ENCODE measurements around the gene PPP1R27.

DNA sequence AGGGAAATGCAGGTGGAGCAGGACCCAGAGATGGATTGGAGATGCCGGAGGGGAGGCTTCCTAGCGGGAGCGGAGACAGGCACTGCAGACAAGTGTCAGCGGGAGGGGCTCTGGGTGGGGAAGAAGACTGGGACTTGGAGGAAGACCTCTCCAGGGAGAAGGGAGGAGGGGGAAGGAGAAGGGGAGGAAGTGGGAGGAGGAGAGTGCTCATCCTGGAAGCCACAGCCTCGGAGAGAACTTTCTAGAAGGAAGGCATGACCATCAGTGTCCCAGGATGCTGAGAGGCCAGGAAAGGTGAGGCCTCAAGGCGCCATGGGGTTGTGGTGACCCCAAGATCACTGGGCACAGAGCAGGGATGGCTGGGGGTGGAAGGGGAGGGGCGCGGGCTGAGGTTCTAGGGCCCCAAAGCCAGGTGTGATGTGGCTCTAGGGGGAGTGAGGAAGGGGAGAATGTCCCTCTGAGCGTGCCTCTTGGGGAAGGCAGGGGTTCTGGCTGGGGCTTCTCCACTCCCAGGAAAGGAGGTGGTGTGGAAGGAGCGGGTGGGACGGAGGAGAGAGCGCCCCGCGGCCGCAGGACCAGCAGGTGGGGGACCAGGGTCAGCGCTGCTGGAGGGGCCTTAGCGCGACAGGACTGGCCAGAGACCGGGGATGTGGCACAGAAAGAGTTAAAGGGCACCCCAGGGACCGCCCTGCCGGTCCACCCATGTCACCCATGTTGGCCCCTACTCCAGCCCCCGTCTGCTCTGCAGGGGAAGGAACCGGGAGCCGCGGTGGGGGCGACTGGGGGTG is 31.8 kb downstream of the PPP1R27 start:
- TF ChIP-seq, protein P1, sequence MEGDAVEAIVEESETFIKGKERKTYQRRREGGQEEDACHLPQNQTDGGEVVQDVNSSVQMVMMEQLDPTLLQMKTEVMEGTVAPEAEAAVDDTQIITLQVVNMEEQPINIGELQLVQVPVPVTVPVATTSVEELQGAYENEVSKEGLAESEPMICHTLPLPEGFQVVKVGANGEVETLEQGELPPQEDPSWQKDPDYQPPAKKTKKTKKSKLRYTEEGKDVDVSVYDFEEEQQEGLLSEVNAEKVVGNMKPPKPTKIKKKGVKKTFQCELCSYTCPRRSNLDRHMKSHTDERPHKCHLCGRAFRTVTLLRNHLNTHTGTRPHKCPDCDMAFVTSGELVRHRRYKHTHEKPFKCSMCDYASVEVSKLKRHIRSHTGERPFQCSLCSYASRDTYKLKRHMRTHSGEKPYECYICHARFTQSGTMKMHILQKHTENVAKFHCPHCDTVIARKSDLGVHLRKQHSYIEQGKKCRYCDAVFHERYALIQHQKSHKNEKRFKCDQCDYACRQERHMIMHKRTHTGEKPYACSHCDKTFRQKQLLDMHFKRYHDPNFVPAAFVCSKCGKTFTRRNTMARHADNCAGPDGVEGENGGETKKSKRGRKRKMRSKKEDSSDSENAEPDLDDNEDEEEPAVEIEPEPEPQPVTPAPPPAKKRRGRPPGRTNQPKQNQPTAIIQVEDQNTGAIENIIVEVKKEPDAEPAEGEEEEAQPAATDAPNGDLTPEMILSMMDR (IDR thresholded peaks at IDR 0.05; ENCODE audit: insufficient read depth, low read depth, low read length): no peak
- peak; percentile 19 for TF ChIP-seq EZH2 (IDR thresholded peaks at IDR 0.05; ENCODE audit: insufficient read depth, low read length)
